Measurements from ENCODE around the gene PID1.
"Not testable (repeated sequence)": the region's sequence is repeated elsewhere in the genome, so short reads cannot be mapped to it uniquely, and the experiment has no call there.

The PID1 gene

DNA sequence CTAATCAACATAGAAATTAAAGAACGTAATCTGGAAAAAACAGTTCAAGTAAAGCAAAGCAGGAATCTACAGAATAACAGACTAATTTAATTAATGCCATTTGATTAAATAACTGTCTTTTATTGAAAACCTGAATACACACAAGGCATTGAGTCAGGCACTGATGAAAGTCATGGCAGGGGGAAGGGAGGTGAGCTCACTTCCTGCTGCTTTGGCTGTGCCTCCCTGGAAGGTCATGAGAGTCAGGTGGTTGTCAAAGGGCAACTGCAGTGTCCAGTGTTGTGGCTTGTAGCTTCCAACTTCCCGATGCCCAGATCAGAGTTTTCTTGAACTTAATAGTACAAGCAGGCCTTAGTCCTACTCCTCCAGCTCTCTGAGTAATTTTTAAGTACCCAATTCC, 180.9 kb downstream of the PID1 start:
- Histone ChIP-seq H3K36me3 (replicated peaks) (no peaks in the 10 kb centered on the region), H3K9me3 (no peaks in the 10 kb centered on the region)
- DNase-seq (ENCODE audit: low spot score in 2 of 2): no peak

DNA sequence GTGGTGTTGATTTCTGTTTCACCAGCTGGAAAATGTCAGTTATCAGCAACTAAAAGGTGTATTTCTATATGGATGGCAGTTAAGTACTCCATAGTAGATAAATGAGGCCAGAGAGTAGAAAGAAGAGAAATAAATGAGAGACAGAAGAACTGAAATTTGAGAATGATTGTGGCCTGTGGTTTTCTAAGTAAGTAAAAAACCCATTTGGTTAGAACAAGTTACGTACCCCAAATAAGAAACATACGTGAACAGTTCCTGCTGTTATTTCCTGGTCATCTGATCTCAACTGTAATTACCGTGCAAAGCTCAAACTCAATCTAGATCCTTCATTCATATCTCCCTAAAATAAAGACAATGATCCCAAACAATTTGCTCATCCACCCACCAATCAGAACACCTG, 181.3 kb downstream of the PID1 start:
- Histone ChIP-seq H3K4me1 (no peaks in the 10 kb centered on the region), H3K36me3 (replicated peaks) (no peaks in the 10 kb centered on the region), H3K27me3 (ENCODE audit: low read depth) (no peaks in the 10 kb centered on the region), H3K9me3 (no peaks in the 10 kb centered on the region), H3K4me3 (no peak overlapping the region)
- DNase-seq (ENCODE audit: low spot score in 2 of 2): no peak
- in situ Hi-C loops (cut with MboI; ENCODE audit: low sequenced_read_pairs): no loop called here

More for the DNA sequence above, 180.9 kb downstream of the PID1 start:
- no peak overlapping the region for H3K4me3 ChIP-seq
- no peaks in the 10 kb centered on the region for H3K4me1 ChIP-seq
- no peaks in the 10 kb centered on the region for H3K27me3 ChIP-seq (ENCODE audit: low read depth)
- in situ Hi-C loops (cut with MboI; ENCODE audit: low sequenced_read_pairs): no loop called here

DNA sequence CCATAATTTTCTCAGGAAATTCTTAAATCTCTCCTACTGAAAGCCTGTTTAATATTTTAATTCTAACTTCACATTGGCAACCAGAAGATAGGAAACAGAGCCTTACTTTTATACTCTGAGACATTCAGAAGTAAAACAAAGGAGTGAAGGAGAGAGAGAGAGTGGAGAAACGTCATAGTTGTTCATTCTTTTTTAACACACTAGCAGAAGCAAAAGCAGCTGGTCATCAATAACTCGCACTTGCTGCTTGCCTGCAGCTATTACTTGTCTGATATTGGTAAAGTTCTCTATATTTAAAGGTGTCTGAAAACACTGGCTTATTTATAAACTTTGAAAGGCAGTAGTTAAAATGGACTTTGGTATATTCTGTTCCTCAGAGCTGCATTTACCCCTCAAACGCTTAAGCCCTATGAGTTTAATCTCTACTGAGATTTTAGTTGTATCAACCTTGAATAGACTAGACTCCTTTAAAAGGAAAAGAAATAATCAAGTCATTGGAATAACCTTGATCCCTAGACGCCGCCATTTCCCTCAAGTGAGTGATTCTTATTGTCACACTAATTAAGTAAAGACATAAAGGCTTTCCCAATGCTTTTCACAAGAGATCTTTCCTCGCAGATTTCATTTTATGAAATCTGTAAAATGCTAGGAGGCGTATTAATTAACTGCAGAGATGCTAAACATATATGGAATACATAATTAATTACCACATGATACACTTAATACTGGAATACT, 182.0 kb downstream of the PID1 start:
- no peaks in the 10 kb centered on the region for H3K9me3 ChIP-seq
- H3K4me1 ChIP-seq: no peaks in the 10 kb centered on the region

DNA sequence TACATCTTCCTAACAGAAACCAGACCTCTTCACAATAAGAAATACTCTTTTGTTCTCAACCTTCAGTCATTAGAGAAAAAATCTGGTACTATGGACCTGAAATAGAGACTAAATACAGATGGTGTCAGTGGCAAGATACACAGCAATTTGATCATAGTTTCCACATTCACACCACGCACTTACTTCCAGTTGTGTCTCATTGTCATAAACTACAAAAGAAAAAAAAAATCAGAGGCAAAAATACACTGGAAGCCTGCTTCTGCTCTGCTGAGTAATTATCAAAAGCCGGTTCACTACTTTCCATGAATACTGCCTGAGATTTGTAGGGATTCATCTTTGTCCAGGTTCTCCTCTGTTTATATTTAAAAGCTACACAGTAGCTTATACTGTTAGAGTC, 182.6 kb downstream of the PID1 start:
- Histone ChIP-seq H3K27me3 (ENCODE audit: low read depth) (no peaks in the 10 kb centered on the region), H3K36me3 (replicated peaks) (no peaks in the 10 kb centered on the region), H3K4me1 (no peaks in the 10 kb centered on the region), H3K4me3 (no peak overlapping the region), H3K9me3 (no peaks in the 10 kb centered on the region)
- no peak for DNase-seq (ENCODE audit: low spot score in 2 of 2)
- in situ Hi-C loops (cut with MboI; ENCODE audit: low sequenced_read_pairs): no loop called here

More for the DNA sequence above, 182.0 kb downstream of the PID1 start:
- Histone ChIP-seq H3K36me3 (replicated peaks) (no peaks in the 10 kb centered on the region), H3K4me3 (no peak overlapping the region), H3K27me3 (ENCODE audit: low read depth) (no peaks in the 10 kb centered on the region)
- DNase-seq (ENCODE audit: low spot score in 2 of 2): no peak
- in situ Hi-C loops (cut with MboI; ENCODE audit: low sequenced_read_pairs): no loop called here

DNA sequence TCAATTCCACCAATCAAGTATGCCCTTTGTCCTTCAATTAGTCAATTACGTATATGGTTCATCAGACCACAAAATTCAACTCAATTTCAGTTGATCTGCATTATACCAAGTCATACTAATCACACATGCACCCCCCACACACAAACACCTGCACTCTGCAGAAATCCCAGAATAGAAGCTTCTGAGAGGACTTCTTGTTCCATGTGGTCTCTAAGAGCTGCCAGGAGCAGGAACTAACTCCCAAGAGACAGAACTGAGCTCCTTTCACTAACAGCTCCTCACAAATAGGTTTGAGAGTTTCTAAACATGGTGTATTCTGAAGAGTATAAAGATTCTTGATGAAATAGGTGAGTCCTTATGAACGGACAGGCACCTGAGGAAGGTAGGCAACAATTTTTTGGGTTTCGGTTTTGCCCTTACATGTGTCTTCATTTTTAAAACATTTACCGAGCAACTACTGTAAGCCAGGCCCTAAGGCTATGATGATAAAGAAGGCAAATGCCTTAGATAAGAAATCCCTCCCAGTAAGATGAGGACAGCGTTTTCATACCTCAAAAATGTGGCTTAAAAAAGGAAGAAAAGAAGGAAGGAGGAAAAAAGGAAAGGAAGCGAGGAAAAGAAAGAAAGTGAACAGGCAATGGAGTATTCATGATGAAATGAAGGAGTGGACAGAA, 183.1 kb downstream of the PID1 start:
- no peak overlapping the region for H3K4me3 ChIP-seq
- no peaks in the 10 kb centered on the region for H3K36me3 ChIP-seq (replicated peaks)
- no peak for DNase-seq (ENCODE audit: low spot score in 2 of 2)
- no peaks in the 10 kb centered on the region for H3K4me1 ChIP-seq
- H3K27me3 ChIP-seq (ENCODE audit: low read depth): no peaks in the 10 kb centered on the region
- in situ Hi-C loops (cut with MboI; ENCODE audit: low sequenced_read_pairs): no loop called here
- no peaks in the 10 kb centered on the region for H3K9me3 ChIP-seq

DNA sequence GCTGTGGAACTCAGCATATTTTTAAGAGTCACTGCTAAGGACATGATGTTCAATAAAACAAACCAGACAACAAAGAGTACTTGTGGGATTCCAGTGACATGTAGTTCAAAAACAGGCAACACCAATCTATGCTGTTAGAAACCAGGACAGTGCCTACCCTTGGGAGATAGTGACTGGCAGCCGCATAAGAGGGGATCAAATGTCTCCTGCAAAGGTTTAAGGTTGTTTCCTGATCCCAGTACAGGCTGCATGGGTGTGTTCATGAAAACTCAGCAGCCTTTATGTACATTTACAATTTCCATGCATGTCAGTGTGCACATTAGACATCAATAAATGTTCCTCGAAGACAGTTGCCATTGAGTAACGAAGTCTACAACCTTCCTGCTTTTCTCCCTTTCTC, 183.8 kb downstream of the PID1 start:
- in situ Hi-C loops (cut with MboI; ENCODE audit: low sequenced_read_pairs): no loop called here
- DNase-seq (ENCODE audit: low spot score in 2 of 2): no peak
- Histone ChIP-seq H3K36me3 (replicated peaks) (no peaks in the 10 kb centered on the region), H3K27me3 (ENCODE audit: low read depth) (no peaks in the 10 kb centered on the region), H3K4me1 (no peaks in the 10 kb centered on the region), H3K4me3 (no peak overlapping the region), H3K9me3 (no peaks in the 10 kb centered on the region)

DNA sequence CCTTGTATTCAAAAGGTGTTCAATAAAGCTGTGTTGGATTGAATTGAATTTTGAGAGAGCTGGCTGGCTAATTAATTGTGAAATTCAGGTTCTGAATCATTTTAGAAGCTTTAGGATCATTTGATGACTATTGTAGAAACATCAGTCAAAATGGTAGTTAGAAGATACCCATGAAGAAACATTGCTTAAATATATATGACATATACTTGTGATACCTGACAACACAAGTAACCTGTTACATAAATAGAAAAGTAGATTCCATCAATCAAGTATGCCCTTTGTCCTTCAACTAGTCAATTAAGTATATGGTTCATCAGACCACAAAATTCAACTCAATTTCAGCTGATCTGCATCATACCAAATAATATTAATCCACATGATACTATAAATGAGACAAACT, 185.6 kb downstream of the PID1 start:
- in situ Hi-C loops (cut with MboI; ENCODE audit: low sequenced_read_pairs): no loop called here
- no peaks in the 10 kb centered on the region for H3K36me3 ChIP-seq (replicated peaks)
- DNase-seq (ENCODE audit: low spot score in 2 of 2): no peak
- H3K9me3 ChIP-seq: no peaks in the 10 kb centered on the region
- no peaks in the 10 kb centered on the region for H3K27me3 ChIP-seq (ENCODE audit: low read depth)
- H3K4me1 ChIP-seq: no peaks in the 10 kb centered on the region
- H3K4me3 ChIP-seq: no peak overlapping the region

DNA sequence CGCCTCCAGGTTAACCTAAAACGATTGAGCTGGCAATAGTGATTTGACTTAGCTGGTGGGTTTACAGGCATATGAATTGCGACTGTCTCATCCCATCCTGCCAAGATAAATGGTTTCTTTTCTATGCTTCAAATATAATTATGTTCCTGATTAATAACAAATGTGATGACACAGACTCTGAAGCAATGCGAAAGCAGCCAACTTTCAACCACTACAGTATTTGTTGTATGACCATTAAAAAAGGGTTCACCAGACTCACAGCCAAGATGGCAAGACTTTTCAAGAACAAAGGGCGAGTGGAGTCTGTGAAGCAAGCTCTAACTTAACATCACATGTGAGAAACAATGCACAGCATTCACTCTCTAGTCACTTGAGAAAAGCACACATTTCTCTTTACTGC, 186.6 kb downstream of the PID1 start:
- no peaks in the 10 kb centered on the region for H3K4me1 ChIP-seq
- no peaks in the 10 kb centered on the region for H3K27me3 ChIP-seq (ENCODE audit: low read depth)
- H3K36me3 ChIP-seq (replicated peaks): no peaks in the 10 kb centered on the region
- H3K9me3 ChIP-seq: no peaks in the 10 kb centered on the region
- no peak for DNase-seq (ENCODE audit: low spot score in 2 of 2)
- no peak overlapping the region for H3K4me3 ChIP-seq
- in situ Hi-C loops (cut with MboI; ENCODE audit: low sequenced_read_pairs): no loop called here

DNA sequence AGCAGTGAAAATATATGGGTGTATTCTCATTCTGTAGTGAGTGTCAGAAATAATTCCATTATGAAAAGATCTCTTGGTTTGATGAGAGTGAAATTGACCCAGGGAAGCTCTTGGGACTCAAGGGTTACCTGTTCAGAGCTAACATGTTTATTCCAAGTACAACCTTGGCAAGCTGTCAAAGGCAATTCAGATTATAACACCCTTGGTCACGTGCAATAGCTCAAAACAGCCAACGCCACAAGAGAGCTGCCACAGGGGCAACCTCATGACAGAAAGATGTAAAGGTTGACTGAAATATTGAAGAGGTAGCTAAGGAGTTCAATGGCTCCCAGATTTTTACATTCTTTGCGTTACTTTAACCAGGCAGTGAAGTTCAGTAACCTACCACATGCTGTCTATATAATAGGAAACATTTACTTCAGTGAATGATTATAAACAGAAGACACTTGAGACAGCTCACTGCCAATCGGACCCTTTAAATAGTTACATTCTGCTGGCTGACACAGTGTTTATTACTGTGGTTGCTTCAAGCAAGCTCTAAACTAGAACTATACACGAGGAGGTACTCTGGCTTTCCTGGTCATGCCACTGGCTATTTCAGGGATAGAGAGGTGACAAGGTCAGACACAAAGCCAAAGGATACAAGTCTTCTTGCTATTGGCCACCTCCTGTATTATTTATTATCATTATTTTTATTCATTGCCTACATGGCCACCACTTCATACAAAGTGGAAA, 187.3 kb downstream of the PID1 start:
- in situ Hi-C loops (cut with MboI; ENCODE audit: low sequenced_read_pairs): no loop called here
- no peak for DNase-seq (ENCODE audit: low spot score in 2 of 2)
- Histone ChIP-seq H3K9me3 (no peaks in the 10 kb centered on the region), H3K27me3 (ENCODE audit: low read depth) (no peaks in the 10 kb centered on the region), H3K4me1 (no peaks in the 10 kb centered on the region), H3K4me3 (no peak overlapping the region), H3K36me3 (replicated peaks) (no peaks in the 10 kb centered on the region)

DNA sequence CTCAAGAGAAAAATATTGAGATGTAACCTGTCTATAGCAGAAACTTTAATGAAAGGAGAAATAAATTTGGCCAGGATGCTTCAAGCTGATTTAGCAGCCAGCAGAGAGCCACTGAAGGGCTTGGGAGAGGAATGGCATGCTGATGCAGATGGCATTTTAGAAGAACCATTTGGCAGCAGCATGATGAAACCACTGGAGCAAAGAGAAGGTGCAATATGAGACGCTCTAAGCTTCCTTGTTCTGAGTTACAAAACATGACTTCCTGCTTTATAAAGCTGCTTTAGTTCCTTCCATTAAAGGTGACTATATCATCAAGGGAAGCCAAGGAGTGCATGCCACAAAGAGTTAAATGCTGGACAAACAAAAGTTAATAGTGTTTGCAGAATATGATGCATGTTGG, 189.7 kb downstream of the PID1 start:
- H3K27me3 ChIP-seq (ENCODE audit: low read depth): no peaks in the 10 kb centered on the region
- no peaks in the 10 kb centered on the region for H3K36me3 ChIP-seq (replicated peaks)
- H3K4me3 ChIP-seq: no peak overlapping the region
- DNase-seq (ENCODE audit: low spot score in 2 of 2): no peak
- in situ Hi-C loops (cut with MboI; ENCODE audit: low sequenced_read_pairs): no loop called here
- H3K4me1 ChIP-seq: no peaks in the 10 kb centered on the region
- no peaks in the 10 kb centered on the region for H3K9me3 ChIP-seq

DNA sequence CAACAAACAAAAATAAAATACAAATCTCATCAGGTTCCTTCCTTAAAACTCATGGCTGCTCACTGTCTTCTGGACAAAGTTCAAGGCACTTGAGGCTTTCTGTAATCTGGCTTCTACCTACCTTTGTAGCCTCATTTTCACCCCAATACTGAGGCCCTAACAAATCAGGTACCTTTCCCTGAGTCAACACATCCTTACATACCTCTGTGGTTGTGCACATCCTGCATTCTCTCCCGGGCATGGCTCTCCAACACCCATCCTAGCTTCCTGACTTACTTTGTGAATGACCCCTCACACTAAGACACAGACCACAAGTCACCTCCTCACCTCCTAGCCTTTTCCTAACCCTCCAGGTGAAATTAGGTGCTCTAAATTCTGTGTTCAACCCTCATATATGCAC, 190.9 kb downstream of the PID1 start:
- Histone ChIP-seq H3K9me3 (no peaks in the 10 kb centered on the region), H3K36me3 (replicated peaks) (no peaks in the 10 kb centered on the region), H3K4me1 (no peaks in the 10 kb centered on the region), H3K27me3 (ENCODE audit: low read depth) (no peaks in the 10 kb centered on the region), H3K4me3 (no peak overlapping the region)
- in situ Hi-C loops (cut with MboI; ENCODE audit: low sequenced_read_pairs): no loop called here
- no peak for DNase-seq (ENCODE audit: low spot score in 2 of 2)

DNA sequence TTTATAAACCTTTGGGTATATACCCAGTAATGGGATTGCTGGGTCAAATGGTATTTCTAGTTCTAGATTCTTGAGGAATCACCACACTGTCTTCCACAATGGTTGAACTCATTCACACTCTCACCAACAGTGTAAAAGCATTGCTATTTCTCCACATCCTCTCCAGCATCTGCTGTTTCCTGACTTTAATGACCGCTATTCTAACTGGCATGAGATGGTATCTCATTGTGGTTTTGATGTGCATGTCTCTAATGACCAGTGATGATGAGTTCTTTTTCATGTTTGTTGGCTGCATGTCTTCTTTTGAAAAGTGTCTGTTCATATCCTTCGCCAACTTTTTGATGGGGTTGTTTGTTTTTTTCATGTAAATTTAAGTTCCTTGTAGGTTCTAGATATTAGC, 194.2 kb downstream of the PID1 start:
- H3K4me1 ChIP-seq; DNase-seq (ENCODE audit: low spot score in 2 of 2); H3K27me3 ChIP-seq (ENCODE audit: low read depth); in situ Hi-C loops (cut with MboI; ENCODE audit: low sequenced_read_pairs); H3K9me3 ChIP-seq; H3K4me3 ChIP-seq; H3K36me3 ChIP-seq (replicated peaks): not testable (repeated sequence)

DNA sequence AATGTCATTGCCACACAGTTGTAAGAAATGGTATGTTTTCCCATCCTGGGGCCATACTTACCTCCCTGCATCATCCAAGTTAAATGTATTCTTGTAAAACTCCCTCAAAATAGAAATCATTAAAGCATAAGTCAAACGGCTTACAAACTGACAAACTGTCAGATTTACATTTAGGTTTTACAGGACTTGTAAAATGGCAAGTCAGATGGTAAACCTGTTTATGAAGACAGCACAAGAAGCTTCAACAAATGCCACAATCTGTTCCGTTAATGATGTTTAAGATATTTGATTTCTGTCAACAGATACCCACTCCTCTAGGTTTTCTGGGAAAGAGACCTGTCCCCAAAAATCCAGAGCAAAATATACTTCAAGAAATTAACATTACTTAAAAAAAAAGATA, 197.2 kb downstream of the PID1 start:
- Histone ChIP-seq H3K4me3 (no peak overlapping the region), H3K9me3 (no peaks in the 10 kb centered on the region), H3K4me1 (no peaks in the 10 kb centered on the region), H3K36me3 (replicated peaks) (no peaks in the 10 kb centered on the region), H3K27me3 (ENCODE audit: low read depth) (no peaks in the 10 kb centered on the region)
- in situ Hi-C loops (cut with MboI; ENCODE audit: low sequenced_read_pairs): no loop called here
- DNase-seq (ENCODE audit: low spot score in 2 of 2): no peak

DNA sequence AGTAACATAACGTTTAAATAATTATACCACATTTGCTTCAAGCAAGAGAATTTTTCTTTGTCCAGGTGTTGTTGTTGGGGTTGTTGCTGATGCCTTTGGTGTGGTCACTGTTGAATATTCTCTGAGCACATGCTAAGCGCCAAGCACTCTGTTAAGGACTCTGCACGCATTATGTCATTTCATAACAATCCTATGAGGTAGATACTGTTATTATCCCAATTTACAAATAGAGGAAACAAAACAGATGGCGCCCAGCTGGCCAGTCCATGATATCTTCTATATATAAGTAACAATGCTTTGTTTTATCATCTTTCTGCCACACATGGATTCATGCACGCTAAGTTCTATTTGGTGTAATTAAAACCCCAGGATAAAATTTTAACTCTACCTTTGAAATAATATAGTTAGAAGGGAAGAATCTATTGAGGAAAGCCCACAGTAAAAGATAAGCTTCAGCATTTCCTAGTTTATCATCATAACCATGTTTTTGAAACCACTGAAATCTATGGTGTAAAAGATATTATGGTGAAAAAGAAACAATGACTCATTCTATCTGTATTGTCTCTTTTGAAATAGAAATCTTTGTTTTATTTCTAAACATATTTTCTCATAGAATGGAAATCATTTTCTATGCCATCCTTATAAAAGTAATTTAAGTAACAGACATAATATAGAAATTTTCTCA, 199.7 kb downstream of the PID1 start:
- Histone ChIP-seq H3K4me3 (no peak overlapping the region), H3K36me3 (replicated peaks) (no peaks in the 10 kb centered on the region), H3K4me1 (no peaks in the 10 kb centered on the region), H3K27me3 (ENCODE audit: low read depth) (no peaks in the 10 kb centered on the region), H3K9me3 (no peaks in the 10 kb centered on the region)
- DNase-seq (ENCODE audit: low spot score in 2 of 2): no peak
- in situ Hi-C loops (cut with MboI; ENCODE audit: low sequenced_read_pairs): no loop called here
